Effector CD8-positive, alpha-beta T cell (primary cell): ENCODE measurements around the gene CAMSAP3.

Experiments
- DNase-seq: peaks from one replicate; lab custom pipeline; 2025; lab: John Stamatoyannopoulos, UW

CAMSAP3 gene

DNA sequence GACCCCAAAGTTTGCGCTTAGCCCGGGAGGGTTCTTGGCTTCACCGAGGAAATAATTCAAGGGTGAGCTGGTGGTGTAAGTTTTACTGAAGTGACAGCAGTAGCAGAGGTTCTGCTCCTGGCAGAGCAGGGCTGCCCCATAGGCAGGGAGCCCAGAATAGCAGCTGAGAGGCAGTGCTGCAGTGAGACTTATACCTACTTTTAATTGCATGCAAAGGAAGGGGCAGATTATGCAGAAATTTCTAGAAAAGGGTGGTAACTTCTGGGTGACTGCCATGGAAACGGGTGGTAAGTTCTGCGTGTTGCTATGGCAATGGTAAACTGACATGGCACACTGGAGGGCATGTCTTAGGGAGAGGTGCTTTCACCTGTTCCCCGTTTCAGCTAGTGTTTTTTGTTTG is 17.5 kb upstream of the CAMSAP3 start:
- no peak for DNase-seq

DNA sequence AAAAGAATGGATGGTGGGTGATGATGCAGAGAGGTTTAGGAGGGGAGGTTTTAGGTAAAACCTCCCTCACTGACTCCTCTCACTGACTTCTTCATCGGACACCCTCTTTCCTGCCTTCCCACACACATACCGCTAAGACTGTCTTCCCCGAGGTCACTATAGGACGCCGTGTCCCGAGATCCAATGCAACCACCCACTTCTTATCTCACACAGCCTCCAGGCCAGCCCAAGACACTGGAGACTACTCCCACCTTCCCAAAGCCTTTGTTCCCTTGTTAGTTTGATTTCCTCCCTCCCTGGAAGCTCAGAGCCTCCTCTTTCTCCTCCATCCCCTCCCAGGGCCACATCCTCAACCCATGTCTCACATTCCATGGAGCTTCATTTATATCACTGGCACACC is 16.5 kb upstream of the CAMSAP3 start:
- DNase-seq = no peak

DNA sequence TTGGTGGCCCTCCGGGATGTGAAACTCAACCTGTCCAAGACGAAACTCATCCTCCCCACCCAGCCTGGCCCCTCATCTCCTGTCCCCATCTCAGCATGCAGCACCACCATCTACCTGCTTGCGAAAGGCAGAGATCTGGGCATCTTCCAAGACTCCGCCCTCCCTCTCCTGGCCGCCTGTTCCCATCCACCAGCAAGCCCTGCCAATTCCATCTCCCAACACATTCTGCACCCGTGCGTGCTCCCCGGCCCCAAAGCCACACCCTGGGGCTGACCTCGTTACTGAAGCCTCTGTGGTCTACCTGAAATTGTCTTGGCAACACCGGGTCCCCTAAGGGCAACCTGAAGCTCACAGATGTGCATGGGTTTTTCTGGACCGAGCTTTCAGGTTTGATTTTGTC is 13.2 kb upstream of the CAMSAP3 start:
- no peak for DNase-seq

DNA sequence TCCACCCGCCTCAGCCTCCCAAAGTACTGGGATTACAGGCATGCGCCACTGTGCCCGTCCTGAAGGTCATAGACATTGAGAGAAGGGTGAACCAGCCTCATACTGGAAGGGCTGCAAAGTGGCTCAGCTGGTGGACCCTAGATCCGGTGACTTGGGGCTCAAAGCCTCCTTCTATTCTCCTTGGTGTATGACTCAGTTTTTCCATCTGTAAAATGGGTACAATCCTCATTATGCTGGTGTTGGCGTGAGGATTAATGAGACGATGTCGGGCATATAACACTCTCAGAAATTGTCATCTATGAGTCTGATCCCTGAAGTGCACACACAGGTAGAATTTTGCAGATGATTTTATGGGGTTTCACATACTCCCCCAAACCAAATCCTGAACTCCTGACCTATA is 5.8 kb upstream of the CAMSAP3 start:
- DNase-seq = no peak

DNA sequence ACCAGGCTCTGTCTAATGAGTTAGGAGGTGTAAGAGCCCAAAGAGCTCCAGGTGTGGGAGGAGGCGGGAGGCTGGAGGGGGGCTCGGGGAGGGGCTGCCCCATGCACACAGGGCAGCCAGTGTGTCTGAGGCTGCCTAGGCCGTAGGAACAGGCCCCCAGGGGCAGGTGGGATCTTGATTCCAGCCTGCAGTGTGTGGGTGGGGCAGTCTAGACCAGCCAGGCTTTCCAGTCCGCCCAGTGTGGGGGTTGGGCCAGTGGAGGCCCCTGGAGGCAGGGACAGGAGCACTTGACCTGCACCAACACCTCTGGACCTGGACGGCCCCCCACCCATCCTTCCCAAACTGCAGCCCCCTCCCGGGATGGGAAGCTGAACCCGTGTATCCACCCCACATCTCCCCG is 5.4 kb upstream of the CAMSAP3 start:
- no peak for DNase-seq

DNA sequence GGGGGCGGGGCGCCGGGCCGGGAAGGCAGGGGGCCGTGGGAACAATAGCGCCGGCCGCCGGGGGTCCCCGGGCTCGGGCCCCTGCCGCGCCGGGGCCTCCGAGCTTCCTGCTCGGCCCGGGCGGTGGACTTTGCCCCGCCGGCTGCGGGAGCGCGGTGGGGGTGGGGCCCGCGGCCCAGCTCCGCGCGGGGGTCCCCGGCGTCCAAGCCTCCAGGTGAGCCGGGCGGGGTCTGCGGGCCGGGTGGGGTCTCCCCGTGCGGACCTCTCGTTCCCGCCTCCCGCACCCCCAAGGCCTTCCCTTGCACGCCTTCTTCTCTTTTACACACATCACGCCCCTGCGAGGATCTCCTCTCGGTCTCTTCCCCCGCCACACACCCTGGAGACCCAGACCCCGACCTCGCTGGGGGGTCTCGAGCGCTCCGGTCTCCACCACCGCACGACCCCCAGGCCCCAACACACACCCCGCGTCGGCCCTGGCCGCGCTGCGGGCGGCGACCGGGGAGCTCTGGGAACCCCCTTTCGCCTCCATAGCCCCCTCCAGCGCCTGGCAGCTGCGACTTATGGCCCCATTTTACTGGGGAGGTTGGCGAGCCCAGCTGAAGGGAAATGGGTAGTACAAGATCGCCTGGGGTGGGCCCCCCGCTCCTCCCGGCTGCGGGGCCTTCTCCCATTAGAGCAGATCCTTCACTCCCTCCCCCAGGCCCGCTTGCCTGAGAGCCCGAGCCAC is 711 bp downstream of the CAMSAP3 start:
- no peak for DNase-seq

DNA sequence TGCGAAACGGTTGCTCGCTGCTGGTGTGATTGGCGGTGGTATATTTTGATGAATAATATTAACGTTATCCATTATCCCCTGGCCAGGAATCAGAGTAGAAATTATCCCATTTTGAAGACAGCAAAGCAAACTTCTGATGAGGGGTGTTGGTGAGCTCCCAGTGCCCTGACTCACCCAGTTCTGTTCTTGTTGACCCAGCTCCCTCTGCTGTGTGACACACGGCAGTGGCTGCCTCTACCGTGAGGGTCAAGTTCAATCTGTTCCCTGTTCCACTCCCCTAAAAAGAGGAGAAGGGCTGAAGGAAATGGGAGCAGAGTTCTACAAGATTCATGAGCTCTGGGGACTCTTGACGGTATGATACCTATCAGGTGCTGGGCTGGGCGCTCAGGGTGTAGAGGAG is 2.0 kb downstream of the CAMSAP3 start:
- DNase-seq = no peak

DNA sequence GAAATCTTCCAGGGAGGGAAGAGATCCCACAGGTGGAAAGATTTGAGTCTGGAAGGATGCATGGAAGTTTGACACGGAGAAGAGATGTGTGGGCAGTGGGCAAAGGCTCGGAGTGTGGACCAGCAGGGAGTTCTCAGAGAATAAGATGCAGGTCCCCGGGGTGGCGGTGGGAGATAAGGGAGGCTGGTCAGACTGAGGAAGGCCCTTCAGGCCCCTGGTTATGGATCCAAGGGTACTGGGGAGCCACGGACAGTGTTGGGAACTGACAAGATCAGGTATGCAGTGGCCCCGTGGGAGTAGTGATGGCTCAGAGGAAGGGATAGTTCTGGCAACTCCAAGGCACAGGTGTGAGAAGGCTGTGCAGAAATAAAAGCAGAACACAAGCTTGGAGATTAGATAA is 2.5 kb downstream of the CAMSAP3 start:
- no peak for DNase-seq

DNA sequence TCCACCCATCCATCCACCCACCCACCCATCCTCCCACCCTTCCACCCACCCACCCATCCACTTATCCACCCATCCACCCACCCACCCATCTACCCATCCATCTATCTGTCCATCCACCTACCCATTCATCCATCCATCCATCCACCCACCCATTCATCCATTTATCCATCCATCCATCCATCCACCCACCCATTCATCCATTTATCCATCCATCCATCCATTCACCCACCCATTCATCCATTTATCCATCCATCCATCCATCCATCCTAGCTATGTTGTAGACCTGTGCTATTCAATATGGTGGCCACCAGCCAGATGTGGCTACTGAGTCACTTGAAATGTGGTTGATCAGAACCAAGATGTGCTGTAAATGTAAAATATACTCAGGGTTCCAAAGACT is 5.1 kb downstream of the CAMSAP3 start:
- no peak for DNase-seq

DNA sequence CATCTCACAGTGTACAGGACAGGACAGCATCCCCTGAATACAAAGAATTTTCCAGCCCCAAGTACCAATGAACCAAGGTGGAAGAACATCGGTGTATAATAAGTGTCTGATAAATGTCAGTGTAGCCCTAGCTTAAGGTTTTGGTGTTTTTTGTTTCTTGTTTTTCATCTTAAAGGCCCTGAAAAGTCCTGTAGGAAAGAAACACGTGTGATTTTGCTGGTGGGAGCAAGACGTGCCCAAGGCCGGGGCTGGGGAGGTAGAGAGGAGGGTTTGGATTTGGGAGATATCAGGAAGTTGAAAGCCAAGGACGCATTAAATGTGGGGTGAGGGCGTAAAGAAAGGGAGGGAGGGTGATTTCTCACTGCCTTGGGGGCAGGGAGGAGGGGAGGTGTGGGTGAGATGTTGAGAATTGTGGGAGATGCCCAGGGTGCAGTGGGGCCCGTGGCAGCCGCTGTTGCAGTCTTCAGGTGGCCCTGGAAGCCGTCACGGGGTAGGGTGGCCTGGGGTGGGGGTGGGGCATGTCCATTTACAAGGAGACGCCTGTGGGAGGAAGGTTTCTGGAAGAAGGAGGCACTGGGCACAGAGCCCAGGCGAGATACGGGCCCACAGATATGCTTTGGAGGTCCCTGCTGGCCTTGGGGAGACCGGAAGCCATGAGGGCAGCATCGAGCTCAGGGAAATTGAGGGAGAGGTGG is 6.7 kb downstream of the CAMSAP3 start:
- no peak for DNase-seq

DNA sequence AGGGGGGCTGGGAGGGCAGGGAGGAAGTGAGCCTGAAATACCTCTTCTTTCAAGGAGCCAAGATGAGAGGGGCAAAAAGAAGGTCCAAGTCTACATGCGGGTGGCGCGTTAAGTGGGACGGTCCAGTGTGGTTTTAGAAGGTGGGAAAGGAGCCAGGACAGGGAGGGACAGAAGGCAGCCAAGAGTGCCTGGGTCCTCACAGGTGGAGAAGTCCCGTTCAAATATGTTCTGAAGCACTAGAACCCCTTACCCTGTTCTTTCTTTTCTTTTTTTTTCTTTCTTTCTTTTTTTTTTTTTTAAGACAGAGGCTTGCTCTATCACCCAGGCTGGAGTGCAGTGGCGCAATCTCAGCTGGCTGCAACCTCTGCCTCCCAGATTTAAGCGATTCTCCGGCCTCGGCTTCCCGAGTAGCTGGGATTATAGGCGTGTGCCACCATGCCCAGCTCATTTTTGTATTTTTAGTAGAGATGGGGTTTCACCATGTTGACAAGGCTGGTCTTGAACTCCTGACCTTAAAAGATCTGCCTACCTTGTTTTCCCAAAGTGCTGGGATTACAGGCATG is 7.4 kb downstream of the CAMSAP3 start:
- no peak for DNase-seq

DNA sequence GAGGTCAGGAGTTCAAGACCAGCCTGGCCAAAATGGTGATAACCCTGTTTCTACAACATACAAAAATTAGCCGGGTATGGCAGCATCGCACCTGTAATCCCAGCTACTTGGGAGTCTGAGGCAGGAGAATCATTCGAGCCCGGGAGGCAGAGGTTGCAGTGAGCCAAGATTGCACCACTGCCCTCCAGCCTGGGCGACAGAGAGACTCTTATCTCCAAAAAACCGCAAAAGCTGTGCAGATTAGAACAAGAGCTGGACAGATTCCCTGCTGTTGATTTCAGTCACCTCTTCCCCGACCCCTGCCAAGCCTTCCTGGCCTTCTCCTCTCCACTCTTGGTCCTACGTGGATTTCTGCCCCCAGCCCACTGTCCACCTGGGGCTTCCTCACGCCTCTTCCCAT is 8.3 kb downstream of the CAMSAP3 start:
- no peak for DNase-seq

DNA sequence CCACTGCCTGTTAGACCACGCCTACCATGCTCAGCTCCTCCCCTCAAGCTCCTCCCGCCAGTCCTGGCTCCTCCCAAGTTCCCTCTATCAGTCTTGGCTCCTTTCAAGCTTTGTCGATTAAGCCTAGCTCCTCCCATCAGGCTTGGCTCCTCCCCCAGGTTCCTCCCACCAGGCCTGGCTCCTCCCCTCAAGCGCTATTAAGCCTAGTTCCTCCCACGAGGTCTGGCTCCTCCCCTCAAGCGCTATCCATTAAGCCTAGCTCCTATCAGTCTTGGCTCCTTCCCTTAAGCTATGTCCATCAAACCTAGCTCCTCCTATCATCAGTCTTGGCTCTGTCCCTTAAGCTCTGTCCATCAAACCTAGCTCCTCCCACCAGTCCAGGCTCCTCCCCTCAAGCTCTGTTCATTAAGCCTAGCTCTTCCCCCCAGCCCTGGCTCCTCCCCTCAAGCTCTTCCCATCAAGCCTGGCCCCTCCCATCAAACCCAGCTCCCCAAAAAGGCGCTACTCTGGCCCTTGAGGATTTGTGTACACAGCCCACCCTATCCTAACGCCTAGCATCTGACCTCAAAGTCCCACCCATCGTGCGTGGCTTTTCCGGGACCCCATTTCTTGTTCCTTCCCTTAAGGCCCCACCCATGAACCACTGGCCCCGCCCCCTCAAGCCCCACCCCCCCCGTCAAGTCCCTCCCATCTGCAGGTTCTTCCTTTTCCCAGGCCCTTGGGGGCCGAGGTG is 10.0 kb downstream of the CAMSAP3 start:
- no peak for DNase-seq

DNA sequence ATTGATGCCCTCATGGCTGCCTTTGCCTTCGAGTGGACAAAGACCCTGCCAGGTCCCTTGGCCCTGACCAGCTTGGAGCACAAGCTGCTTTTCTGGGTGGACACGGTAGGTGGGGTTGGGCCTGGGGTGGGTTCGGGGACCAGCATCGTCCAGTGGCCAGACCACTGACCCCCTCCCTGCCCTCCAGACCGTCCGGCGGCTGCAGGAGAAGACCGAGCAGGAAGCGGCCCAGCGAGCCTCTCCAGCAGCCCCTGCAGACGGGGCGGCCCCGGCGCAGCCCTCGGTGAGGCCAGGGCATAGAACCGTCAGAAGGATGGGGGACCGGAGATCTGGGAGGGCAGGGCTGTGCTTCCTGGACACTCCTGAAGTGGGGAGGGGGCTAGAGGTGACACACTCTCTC is 10.6 kb downstream of the CAMSAP3 start:
- DNase-seq = no peak

DNA sequence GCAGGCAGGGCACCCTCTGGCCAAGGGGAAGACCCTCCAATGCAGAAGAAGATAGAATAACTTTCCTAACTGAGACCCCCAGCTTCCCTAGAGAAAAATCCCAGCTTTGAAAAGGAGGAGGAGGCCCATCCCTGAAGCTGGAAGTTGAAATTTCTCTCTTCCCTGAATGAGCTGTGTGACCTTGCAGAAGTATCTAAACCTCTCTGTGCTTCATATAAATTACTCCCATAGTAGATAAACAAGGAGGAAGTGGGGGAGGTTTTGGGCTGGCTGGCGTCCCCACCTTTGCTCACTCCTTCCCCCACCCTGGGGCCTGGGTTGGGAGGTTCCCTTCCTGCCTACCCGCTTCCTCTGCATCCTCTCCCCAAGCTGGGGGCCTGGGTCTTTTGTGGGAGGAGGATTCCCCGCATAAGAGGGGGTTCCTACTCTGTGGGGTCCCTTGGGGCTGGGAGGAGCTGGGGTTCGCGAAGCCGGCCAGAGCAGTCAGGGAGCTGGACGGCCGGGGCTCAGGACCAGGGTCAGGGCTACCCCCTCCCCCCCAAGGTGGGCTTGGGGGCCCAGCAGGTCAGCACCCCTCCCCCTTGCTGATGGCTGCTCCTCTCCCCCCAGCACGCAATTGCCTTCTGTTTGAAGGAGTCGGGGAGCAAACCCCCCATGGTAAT is 11.7 kb downstream of the CAMSAP3 start:
- DNase-seq = no peak

DNA sequence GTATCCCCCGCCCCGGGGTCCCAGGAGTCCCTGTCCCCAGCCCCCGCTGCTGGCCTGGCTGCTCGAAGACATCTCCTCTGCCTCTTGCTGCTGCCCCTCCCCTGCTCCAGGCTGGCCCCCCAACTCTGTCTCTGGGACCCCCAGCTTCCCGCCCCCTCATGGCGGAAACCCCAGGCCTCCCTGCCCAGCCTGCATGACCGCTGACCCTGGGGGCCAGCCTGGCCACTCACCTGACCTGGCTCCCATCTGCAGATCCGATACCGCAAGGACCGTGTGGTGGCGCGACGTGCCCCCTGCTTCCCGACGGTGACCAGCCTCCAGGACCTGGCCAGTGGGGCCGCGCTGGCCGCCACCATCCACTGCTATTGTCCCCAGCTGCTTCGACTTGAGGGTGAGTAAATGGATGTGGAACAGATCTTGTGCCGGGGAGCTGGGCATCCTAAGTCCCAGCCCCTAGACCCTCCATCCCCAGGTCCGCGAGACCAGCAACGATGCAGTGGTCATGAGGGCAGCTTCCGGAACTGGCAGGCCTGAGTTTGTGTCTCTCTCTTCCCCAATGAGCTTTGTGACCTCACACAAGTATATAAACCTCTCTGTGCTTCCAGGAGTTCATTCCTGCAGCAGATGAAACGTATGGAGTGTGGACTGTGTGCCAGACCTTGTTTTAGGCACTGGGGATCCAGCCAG is 12.4 kb downstream of the CAMSAP3 start:
- DNase-seq = no peak

DNA sequence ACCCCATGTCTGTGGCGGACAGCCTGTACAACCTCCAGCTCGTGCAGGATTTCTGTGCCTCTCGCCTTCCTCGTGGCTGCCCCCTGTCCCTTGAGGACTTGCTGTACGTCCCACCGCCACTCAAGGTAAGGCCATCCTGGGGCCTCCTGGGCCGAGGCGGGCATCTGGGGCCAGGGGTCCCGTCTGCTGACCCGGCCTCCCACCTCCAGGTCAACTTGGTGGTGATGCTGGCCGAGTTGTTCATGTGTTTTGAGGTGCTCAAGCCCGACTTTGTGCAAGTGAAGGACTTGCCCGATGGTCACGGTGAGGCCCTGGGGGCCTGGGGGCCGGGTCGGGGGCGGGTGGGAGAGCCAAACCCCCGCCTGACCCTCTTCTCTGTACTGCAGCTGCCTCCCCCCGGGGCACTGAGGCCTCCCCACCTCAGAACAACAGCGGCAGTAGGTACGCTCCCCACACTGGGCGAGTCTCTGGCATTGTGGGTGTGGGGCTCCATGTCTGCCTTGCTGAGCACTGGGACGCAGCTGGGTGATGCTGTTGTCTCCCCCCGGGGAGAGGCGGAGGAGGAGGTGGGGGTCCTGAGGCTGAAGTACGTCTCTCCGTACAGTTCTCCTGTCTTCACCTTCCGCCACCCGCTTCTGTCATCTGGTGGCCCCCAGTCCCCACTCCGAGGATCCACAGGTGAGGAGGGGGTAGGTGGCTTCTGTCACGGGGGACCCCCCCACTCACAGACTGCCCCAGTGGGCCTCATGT is 15.0 kb downstream of the CAMSAP3 start:
- DNase-seq = no peak

DNA sequence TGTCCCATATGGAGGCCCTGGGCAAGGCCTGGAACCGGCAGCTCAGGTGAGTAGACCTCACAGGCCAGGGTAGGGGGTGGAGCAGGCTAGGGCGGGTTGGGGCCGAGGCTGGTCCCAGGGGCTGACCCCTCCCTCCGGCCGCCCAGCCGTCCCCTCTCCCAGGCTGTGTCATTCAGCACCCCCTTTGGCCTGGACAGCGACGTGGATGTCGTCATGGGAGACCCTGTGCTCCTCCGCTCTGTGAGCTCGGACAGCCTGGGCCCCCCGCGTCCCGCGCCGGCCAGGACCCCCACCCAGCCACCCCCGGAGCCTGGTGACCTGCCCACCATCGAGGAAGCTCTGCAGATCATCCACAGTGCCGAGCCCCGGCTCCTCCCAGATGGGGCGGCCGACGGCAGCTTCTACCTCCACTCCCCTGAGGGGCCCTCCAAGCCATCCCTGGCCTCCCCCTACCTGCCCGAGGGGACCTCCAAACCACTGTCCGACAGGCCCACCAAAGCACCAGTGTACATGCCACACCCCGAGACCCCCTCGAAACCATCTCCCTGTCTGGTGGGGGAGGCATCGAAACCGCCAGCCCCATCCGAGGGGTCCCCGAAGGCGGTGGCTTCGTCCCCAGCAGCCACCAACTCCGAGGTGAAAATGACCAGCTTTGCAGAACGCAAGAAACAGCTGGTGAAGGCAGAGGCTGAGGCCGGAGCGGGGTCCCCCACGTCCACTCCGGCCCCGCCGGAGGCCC is 16.0 kb downstream of the CAMSAP3 start:
- no peak for DNase-seq

DNA sequence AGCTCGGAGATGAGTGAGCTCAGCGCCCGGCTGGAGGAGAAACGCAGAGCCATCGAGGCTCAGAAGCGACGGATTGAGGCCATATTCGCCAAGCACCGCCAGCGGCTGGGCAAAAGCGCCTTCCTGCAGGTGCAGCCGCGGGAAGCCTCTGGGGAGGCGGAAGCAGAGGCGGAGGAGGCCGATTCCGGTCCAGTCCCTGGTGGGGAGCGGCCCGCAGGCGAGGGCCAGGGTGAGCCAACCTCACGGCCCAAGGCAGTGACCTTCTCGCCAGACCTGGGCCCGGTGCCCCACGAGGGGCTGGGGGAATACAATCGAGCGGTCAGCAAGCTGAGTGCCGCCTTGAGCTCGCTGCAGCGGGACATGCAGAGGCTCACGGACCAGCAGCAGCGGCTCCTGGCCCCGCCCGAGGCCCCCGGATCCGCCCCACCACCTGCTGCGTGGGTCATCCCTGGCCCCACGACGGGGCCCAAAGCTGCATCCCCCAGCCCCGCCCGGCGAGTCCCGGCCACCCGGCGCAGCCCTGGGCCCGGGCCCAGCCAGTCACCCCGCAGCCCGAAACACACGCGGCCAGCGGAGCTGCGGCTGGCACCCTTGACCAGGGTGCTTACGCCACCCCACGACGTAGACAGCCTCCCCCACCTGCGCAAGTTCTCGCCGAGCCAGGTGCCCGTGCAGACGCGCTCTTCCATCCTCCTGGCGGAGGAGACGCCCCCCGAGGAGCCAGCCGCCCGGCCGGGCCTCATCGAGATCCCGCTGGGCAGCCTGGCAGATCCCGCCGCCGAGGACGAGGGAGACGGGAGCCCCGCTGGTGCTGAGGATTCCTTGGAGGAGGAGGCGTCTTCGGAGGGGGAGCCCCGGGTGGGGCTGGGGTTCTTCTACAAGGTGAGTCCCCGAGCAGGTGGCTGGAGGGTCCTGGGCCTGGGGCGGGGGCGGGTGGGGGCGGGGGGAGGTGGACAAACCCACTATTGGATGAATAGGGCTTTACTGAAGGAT is 16.9 kb downstream of the CAMSAP3 start:
- no peak for DNase-seq
